ENCODE data around the gene STING1.
"Not testable (repeated sequence)": the region's sequence is repeated elsewhere in the genome, so short reads cannot be mapped to it uniquely, and the experiment has no call there.

Gene STING1

DNA sequence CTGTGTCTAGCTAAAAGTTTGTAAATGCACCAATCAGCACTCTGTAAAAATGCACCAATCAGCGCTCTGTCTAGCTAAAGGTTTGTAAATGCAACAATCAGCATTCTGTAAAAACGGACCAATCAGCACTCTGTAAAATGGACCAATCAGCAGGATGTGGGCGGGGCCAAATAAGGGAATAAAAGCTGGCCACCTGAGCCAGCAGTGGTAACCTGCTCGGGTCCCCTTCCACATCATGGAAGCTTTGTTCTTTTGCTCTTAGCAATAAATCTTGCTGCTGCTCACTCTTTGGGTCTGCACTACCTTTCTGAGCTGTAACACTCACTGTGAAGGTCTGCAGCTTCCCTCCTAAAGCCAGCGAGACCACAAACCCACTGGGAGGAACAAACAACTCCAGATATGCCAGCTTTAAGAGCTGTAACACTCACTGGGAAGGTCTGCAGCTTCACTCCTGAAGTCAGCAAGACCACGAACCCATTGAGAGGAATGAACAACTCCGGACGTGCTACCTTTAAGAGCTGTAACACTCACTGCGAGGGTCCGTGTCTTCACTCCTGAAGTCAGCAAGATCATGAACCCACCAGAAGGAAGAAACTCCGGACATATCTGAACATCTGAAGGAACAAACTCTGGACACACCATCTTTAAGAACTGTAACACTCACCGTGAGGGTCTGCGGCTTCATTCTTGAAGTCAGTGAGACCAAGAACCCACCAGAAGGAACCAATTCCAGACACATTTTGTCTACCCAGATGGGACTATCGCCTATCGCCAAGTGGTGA, 20.7 kb upstream of the STING1 start:
- not testable (repeated sequence) for DNase-seq

DNA sequence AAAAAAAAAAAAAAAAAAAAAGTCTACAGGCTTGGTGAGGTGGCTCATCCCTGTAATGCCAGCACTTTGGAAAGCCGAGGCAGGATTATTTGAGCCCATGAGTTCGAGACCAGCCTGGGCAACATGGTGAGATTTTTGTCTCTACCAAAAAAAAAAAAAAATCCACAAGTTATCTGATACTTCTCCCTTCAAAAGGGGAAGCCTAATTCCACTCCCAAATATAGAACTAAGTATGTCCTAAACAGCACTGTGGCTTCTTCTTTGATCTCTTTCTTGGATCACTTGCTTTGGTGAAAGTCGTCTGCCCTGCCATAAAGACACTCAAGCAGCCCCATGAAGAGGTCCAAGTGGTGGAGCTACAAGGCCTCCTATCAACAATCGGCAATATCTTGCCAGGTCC, 18.8 kb upstream of the STING1 start:
- DNase-seq: no peak

DNA sequence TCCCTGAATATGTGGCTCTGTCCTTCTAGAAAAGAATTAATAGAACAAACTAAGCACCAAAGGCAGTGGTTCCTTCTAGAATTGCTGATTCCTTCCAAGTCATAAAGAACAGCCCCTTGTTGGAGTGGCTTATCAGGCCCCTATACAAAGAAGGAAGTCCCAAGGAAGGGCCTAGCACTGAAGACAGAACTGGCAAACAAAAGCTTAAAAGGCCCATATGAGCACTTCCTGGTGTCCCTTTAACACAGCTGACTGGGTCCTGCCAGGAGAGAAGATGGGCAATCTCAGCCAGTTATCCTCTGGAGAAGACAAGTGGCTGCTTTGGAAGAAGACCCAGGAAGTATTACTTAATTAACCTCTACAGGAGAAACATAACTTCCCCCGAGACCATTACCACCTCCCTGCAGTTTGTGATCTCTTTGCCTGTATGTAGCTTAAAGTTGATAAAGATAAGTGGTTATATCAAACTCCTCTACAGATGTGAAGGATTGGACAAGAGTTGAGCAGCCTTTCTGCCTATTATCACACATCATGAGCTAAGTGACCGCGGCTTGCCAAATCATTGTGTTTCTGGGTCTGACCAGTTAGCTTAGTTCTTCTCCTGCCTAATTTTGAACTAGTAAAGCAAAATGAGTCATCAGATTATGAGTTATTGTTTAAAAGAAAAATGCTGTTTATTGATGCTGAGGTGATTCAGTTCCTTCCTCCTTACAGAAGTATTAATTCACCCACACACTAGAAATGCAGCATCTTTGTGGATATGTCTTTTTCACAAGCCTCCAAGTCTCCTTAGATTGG, 13.3 kb upstream of the STING1 start:
- no peak for DNase-seq

DNA sequence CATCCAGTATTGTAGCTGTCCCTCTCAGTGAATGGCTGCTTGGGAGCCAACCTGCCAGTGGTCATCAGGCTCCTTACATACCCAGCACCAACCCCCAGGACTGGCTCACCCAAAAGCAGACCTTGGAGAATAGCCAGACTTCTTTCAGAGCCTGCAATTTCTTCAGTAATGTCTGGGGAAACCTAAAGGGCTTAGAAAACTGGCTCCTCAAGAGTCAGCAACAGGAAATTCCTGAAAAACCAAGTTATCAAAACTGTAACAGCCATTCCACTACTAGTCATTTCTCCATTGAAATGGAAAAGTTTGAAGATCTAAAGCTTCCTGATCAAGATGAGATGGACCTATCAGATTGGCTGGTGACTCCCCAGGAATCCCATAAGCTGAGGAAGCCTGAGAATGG, 12.3 kb upstream of the STING1 start:
- no peak for DNase-seq

DNA sequence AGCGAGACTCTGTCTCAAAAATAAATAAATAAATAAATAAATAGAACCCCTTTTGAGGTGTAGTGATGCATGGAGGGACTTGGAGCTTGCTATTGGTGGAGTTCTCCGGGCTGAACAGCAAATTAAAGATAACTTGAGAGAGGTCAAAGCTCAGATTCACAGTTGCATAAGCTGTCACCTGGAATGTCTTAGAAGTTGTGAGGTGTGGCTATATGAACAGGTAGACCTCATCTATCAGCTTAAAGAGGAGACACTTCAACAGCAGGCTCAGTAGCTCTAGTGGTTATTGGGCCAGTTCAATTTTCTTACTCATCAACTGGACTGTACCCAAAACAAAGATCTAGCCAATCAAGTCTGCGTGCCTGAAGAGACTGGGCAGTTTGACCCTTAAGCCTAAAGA, 11.7 kb upstream of the STING1 start:
- no peak for DNase-seq

DNA sequence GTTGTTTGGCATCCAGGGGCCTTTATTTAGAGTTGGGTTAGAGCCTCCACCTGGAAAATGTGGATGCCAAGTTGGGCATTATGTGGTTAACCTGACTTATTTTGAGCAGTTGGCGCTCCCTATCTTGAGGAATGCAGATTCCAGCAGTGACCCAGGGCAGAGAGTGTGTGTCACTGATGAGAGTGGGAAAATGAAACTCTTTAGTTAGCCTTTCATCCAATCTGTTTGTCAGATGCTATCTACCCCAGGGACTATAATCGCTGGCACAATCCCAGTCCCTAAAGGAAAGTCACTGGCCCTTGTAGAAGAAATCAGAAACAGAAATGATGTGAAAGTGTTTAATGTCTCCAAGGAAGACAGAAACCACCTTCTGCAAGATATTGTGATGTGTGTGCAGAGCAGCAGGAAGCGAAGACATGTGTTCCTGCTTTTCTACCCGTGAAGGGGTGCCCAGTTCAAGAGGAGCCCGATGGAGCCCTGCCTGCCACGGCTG, 10.2 kb upstream of the STING1 start:
- no peak for DNase-seq

DNA sequence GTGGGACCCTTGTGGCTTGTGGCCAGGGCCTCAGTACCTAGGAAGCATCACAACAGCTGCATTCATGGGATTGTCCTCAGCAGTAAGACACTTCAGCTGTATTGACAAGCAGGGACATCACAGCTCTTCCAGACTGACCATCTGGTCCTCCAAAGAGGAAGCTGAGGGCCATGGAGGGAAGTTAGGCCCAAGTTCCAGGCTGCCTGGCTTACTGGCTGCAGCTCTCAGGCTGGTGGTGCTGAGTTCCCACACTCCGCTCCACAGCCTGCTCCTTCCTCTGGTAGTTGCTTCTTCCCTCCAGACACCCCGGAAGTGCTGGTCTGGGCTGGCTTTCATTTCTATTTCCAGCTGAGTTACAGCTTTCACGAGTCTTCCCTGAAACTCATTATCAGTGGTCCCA, 5.7 kb upstream of the STING1 start:
- no peak for DNase-seq

DNA sequence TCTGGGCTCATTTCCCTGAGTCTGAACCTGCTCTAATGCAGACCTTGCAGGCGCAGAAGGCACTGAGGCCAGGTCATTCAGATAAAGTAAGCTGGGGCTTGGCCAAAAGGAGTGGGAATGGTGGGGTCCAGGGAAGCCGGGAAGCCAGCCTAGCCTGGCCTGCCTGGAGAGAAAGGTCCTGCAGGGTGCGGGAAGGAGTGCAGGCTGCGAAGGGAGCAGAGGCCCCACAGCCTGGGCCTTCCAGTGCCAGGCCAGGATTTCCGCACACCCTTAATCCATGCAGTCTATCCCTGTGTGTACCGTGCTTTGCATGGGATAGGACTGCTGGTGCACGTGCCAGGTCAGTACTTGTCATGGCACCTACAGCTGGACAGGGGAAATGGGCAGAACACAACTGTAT, 3.6 kb upstream of the STING1 start:
- no peak for DNase-seq

DNA sequence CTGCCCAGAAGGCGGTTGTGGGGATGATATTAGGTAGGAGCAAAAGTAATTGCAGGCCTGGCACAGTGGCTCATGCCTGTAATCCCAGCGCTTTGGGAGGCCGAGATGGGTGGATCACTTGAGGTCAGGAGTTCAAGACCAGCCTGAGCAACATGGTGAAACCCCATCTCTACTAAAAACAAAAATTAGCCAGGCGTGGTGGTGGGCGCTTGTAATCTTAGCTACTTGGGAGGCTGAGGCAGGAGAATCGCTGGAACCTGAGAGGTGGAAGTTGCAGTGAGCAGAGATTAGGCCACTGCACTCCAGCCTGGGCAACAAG, 291 bp upstream of the STING1 start:
- not testable (repeated sequence) for DNase-seq

DNA sequence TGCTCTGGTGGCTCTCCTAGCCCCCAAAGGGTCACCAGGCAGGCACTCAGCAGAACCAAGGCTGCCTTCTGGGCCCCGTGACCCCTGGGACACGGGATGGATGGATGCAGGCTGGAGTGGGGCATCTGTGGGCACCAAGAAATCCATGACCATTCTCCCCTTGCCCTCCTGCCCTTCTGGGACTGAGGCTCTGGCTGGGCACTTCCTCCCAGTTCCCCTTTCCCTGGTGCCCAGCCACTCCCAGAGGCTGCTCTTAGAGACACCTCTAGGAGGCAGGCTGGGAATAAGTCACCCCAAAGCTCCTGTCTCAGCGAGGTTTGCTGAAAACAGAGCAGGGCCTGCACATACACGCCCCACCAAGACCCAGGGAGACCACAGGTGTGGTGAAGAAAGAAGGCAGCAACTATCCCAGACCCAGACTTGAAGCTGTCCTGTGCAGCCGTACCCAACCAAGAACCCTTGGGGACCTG, 943 bp downstream of the STING1 start:
- no peak for DNase-seq

DNA sequence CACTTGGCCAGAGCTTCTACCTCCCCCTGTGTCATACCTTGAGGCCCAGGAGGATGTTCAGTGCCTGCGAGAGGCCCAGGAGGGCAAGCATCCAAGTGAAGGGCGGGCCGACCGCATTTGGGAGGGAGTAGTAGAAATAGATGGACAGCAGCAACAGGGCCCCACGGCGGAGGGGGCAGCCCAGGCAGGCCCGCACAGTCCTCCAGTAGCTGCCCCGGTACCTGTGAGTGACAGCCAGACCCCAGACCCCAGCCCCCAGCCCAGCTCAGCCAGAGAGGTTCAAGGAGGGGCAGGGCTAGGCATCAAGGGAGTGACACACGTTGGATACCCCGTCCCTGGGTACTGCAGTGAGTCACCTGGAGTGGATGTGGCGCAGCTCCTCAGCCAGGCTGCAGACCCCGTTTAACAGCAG, 1.4 kb downstream of the STING1 start:
- no peak for DNase-seq

DNA sequence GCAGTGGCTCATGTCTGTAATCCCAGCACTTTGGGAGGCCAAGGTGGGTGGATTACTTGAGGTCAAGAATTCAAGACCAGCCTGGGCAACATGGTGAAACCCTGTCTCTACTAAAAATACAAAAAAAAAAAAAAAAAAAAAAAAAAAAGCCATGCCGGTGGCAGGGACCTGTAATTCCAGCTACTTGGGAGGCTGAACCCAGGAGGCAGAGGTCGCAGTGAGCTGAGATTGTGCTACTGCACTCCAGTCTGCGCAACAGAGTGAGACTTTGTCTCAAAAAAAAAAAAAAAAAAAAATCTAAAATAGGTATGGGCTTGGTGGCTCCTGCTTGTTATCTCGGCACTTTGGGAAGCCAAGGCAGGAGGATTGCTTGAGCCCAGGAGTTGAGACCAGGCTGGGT, 2.8 kb downstream of the STING1 start:
- DNase-seq: not testable (repeated sequence)

DNA sequence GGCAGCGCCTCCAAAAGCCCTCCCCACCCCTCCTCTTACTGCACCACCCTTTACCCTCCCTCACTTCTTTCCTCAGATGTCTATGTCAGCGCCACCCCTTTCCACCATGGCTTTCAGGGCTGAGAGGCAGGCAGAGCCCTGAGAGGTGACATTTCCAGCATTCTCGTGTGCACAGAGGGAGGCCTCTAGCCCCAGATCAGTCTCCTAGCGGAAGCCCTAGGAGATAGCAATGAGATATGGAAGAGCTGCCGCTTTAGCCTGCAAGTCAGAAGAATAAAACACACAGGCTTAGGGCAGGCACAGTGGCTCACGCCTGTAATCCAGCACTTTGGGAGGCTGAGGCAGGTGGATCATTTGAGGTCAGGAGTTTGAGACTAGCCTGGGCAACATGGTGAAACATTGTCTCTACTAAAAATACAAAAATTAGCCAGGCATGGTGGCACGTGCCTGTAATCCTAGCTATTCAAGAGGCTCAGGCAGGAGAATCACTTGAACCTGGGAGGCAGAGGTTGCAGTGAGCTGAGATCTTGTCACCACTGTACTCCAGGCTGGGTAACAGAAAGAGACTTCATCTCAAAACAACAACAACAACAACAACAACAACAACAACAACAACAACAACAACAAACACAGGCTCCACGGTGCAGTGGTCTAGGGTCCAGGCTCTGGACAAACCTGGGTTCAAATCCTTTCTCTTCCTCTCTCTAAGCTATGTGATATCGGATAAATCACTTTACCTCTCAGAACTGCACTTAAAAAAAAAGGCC, 3.7 kb downstream of the STING1 start:
- DNase-seq: not testable (repeated sequence)

DNA sequence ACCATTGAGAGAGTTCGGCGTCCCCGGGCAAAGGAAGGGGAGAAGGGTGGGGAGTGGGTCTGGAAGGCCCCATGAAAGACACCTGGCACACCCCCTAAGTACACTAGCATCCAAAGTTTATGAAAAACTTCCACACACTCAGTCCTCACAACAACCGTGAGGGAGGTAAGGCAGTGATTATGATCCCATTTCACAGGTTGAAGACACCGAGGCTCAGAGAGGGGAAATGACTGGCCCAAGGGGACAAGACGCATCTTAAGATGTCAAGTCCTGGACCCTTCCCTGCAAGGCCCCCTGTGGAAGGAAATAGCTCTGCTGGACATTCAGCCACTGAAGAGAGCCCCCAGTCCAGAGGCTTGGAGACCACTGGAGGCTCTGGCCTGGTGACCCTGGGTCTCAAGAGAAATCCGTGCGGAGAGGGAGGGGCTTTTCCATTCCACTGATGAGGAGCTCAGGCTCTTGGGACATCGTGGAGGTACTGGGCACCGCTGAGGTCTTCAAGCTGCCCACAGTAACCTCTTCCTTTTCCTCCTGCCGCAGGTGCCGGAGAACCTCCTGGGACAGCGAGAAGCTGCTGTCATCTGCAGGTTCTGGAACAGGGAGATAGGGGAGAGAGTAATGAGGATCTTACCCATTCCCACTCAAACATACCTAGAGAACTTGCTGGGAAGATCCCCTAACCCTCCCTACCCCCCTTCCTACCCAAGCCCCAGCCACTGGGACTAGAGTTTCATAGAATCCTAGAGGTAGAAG, 6.5 kb downstream of the STING1 start:
- no peak for DNase-seq

DNA sequence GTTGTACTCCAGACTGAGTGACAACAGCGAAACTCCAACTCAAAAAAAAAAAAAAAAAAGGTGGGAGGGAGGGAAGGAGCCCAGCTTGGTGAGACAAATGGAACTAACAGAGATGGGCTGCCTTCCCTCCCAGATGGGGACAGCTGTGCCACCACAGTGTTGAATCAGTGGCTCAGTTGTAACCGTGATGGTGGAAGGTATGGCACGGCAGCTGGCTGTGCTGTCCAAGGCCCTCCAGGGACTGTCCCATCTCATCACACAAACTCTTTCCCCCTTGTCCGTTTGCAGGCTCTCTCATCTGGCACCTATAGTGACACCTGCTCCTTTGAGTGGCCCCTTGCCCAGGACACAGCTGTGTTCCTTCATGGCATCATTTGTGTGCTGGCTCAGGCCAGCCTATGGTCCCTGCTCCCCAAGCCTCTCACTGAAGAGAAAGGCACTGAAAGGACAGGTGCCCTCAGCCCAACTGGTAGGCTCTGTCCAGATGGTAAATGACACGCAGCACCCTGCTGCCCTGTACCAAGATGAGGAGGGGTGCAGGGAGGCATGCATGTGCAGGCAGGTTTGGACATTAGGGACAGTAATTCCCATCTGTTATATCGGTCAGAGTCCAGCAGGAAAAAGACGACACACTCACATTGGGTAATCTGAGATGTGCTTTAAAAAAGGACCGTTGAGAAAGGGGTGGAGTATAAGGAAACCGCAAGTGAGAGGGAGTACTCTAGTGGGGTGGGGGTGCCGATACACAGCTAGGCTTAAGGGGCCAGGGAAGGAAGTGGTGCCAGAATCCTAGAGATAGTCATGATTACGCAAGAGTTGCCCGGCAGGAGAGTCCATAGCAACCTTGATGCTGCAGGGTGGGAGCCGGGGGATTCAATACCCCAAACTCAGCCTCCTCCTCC, 7.4 kb downstream of the STING1 start:
- no peak for DNase-seq

DNA sequence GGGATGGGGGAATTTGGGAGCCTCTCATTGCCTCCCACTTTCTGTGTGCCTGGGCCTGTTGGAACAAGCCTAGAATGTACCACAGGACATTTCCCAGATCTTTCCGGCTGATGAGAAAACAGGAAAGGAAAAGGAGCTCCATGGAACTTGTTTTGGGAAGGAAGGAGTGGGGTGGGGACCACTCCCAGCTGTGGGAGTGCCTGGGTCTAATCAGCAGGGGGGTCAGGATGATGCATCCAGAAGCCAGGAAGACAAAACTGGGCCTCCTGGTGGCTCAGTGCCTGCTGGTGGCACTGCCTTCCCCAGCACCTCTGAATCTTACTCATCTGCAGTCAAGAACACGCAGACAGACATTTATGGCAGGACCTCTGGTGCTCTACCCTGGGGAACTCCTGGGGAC, 9.0 kb downstream of the STING1 start:
- no peak for DNase-seq

DNA sequence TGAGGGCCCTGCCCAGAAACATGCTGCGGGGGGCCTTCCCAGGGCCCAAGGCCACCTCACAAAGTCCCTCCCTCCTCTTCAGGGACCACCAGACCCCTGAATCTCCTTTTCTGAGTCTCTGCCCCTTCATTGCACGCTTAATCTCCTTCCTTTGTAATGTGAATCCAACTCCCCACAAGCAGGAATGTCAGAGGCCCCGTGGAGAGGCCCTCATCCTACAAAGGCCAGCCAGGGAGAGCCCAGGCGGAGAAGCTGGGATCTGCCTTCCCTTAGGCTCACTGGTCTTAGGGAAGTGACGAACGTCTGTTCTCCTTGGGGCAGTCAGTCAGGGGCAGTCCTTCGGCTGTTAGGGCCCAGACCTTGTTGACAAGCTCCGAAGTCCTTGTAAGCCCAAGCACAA, 9.5 kb downstream of the STING1 start:
- DNase-seq: no peak

DNA sequence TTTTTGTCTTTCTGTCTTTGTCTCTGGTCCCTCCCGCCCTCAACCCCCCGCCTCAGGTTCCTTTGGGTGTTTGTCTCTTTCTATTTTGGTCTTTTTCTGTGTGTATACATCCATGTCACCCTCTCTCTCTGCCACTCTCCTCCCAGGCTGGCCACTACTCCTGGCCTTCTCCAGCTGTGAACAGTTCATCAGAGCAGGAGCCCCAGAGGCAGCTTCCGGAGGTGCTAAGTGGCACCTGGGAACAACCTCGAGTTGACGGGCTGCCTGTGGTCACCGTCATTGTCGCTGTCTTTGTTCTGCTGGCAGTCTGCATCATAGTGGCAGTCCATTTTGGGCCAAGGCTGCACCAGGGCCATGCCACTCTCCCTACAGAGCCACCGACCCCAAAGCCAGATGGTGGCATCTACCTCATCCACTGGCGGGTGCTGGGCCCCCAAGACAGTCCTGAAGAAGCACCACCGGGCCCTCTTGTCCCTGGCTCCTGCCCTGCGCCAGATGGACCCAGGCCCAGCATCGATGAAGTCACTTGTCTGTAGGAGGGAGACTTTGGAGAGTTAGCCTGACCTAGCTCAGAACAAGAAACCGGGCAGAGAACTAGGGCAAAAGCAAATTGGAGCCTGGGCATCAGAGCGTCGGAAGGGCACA, 10.1 kb downstream of the STING1 start:
- DNase-seq: no peak

DNA sequence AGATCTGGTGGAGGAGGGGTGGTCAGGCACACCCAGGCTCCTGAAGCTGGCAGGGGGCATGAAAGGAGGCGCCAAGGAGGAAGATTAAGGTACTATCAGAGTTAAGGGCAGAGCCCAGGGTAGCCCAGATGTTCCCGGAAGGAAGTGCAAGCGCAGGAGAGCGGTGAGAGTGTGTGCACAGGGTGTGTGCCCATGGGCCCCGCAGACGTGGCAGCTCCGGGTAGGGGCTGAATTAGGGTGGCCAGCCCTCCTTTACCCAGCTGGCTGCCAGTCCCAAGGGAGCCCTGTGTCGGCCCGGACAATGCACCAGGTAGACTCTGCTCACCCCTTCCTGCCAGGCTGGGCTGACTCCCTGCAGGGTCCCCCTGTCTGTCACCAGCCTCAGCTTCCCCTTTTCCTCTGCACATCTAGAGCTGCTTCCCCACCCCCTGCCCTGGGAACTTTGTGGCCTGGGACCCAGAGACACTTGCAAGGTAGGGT, 11.7 kb downstream of the STING1 start, which contains the start of gene SMIM33:
Gene SMIM33, plus strand, starts transcription at position 184 of the 480 bp plus-strand sequence. Its CDS starts 118 bp downstream, at position 302.
- no peak for DNase-seq

DNA sequence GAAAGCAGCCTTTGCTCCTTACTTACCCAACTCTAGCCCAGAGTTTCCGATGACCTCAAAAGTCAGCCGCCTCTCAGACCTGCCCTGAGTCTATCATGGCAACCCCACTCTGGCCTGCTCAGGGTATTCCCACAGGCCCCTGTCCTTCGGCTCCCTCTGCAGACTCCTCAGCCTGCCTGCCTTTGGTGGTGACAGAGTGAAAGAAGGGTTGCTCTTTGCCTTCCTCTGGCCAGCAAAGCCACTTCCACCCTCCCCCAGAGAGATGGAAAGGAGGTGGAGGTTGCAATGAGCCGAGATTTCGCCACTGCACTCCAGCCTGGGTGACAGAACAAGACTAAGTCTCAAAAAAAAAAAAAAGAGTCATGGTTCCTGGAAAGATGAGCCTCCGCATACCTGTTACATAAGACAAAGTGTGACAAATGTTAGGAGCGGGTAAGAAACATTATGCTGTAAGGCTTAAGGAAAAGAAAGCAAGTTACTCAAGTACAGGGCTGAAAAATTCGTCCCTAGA, 14.1 kb downstream of the STING1 start:
- DNase-seq: no peak
